HG03108 (cell line): Measurements from ENCODE around the gene INPP4A.

Experiments
- ATAC-seq: cut with Tn5 transposase; IDR thresholded peaks from one replicate; pipeline ENCODE4 v1.9.1; 2021; ENCODE audit warnings: moderate library complexity; ENCODE audit not compliant: unreplicated experiment

Gene INPP4A

GRCh38 chr2:98473995-98474780 is 29.5 kb downstream of the INPP4A start:
- no peak for ATAC-seq

- ATAC-seq = no peak
Measured at GRCh38 chr2:98474979-98475632, 30.4 kb downstream of the INPP4A start.

GRCh38 chr2:98476192-98476868 is 31.7 kb downstream of the INPP4A start:
- ATAC-seq = peak; percentile 30

- ATAC-seq = no peak
Measured at GRCh38 chr2:98477036-98477435, 32.4 kb downstream of the INPP4A start.

GRCh38 chr2:98477506-98477905 is 32.8 kb downstream of the INPP4A start:
- ATAC-seq = no peak

- no peak for ATAC-seq
Measured at GRCh38 chr2:98478088-98478551, 33.5 kb downstream of the INPP4A start.

GRCh38 chr2:98478907-98479306 is 34.2 kb downstream of the INPP4A start:
- no peak for ATAC-seq

GRCh38 chr2:98479371-98479770 is 34.7 kb downstream of the INPP4A start:
- no peak for ATAC-seq

GRCh38 chr2:98479959-98480524 is 35.4 kb downstream of the INPP4A start:
- ATAC-seq = peak; percentile 37

- ATAC-seq = no peak
Measured at GRCh38 chr2:98480598-98480997, 35.9 kb downstream of the INPP4A start.

GRCh38 chr2:98482362-98482761 is 37.7 kb downstream of the INPP4A start:
- no peak for ATAC-seq

- peak; percentile 56 for ATAC-seq
Measured at GRCh38 chr2:98483257-98483861, 38.7 kb downstream of the INPP4A start.

GRCh38 chr2:98484121-98484557 is 39.5 kb downstream of the INPP4A start:
- ATAC-seq = no peak

GRCh38 chr2:98484652-98485452 is 40.2 kb downstream of the INPP4A start:
- ATAC-seq = no peak

GRCh38 chr2:98485453-98485755 is 40.7 kb downstream of the INPP4A start:
- ATAC-seq = no peak

- no peak for ATAC-seq
Measured at GRCh38 chr2:98486374-98486981, 41.8 kb downstream of the INPP4A start.

GRCh38 chr2:98487101-98487805 is 42.6 kb downstream of the INPP4A start:
- ATAC-seq = no peak

- peak; percentile 44 for ATAC-seq
Measured at GRCh38 chr2:98487806-98488189, 43.1 kb downstream of the INPP4A start.

GRCh38 chr2:98488252-98488651 is 43.6 kb downstream of the INPP4A start:
- no peak for ATAC-seq
